Common myeloid progenitor, CD34-positive (primary cell): ENCODE results near the gene TMEM87B.

Source experiments
- CTCF ChIA-PET: fragments of 350-600 bp; sonication (Branson Sonifier 250); formaldehyde crosslinking; loops from one replicate; lab custom pipeline; 2021; ENCODE audit warnings: antibody characterized with exemption; lab: Charles Lee
- POLR2A ChIA-PET: fragments of 350-600 bp; sonication (Branson Sonifier 250); formaldehyde crosslinking; loops from one replicate; lab custom pipeline; 2021; ENCODE audit warnings: antibody characterized with exemption; lab: Charles Lee
- DNase-seq, 3 donors: peaks; one replicate each; pipeline versions ENCODE4 v3.0.0 to v3.0.0-alpha.2; 2013
- H3K27ac ChIP-seq, 2 experiments: 1 replicate in 1 of 2; 2 replicates in 1 of 2; pipeline ENCODE4 v1.7.0; 2013; ENCODE audit warnings: inconsistent platforms in 2 of 2, low read length in 2 of 2, mild to moderate bottlenecking in 2 of 2, low read depth in 1 of 2, moderate library complexity in 1 of 2; ENCODE audit not compliant: severe bottlenecking in 2 of 2, insufficient read depth in 1 of 2, poor library complexity in 1 of 2
- H3K27me3 ChIP-seq, 5 experiments: replicated peaks in 2 of 5; 1 replicate in 3 of 5; 2 replicates in 2 of 5; pipeline versions ENCODE4 v1.6.1 to v1.7.0; 2013; ENCODE audit warnings: low read length in 4 of 5, mild to moderate bottlenecking in 2 of 5, moderate library complexity in 2 of 5, inconsistent platforms in 1 of 5; ENCODE audit not compliant: insufficient read depth in 5 of 5, control insufficient read depth in 4 of 5
- H3K36me3 ChIP-seq, 4 experiments: 1 replicate in 2 of 4; 2 replicates in 2 of 4; pipeline versions ENCODE4 v1.6.1 to v1.7.0; 2013; ENCODE audit warnings: low read length in 3 of 4, control low read depth in 1 of 4, mild to moderate bottlenecking in 1 of 4; ENCODE audit not compliant: control insufficient read depth in 4 of 4, insufficient read depth in 4 of 4
- H3K4me1 ChIP-seq, 4 experiments: 1 replicate in 3 of 4; 2 replicates in 1 of 4; pipeline versions ENCODE4 v1.6.1 to v1.7.1; 2013; ENCODE audit warnings: low read length in 3 of 4, mild to moderate bottlenecking in 3 of 4, control low read depth in 1 of 4, inconsistent platforms in 1 of 4, moderate library complexity in 1 of 4; ENCODE audit not compliant: control insufficient read depth in 4 of 4, insufficient read depth in 4 of 4; ENCODE audit errors: control extremely low read depth in 1 of 4
- H3K4me3 ChIP-seq, 7 experiments: 1 replicate in 4 of 7; 2 replicates in 3 of 7; pipeline versions ENCODE4 v1.5.1 to v1.7.0; 2013; ENCODE audit warnings: mild to moderate bottlenecking in 7 of 7, low read length in 6 of 7, moderate library complexity in 6 of 7, inconsistent platforms in 2 of 7, low read depth in 2 of 7, control low read depth in 1 of 7; ENCODE audit not compliant: insufficient read depth in 4 of 7, control insufficient read depth in 1 of 7; ENCODE audit errors: extremely low read depth in 1 of 7
- H3K9me3 ChIP-seq, 5 experiments: 1 replicate in 4 of 5; 2 replicates in 1 of 5; pipeline versions ENCODE4 v1.6.1 to v1.7.1; 2013; ENCODE audit warnings: low read length in 4 of 5, mild to moderate bottlenecking in 2 of 5, inconsistent platforms in 1 of 5, low read depth in 1 of 5, moderate library complexity in 1 of 5; ENCODE audit not compliant: control insufficient read depth in 4 of 5, insufficient read depth in 2 of 5; ENCODE audit errors: control extremely low read depth in 1 of 5
- WGBS: methylation state at CpG from one replicate; pipeline ENCODE4 v1.1.5; 2013; ENCODE audit not compliant: insufficient coverage; 5-methylcytosine and 5-hydroxymethylcytosine counted together

Gene TMEM87B

GRCh38 chr2:112150851-112151250, 95.8 kb downstream of the TMEM87B start:
- 91% methylated on average over 9 of the region's 11 CpGs for WGBS
- Histone ChIP-seq H3K4me1 (peaks cover 0 to 12% (median 8%) of the 10 kb centered on the region in 4 experiments), H3K9me3 (no peaks in the 10 kb centered on the region), H3K27me3 (no peaks in the 10 kb centered on the region), H3K27ac (no peak overlapping the region), H3K4me3 (no peak overlapping the region), H3K36me3 (no peaks in the 10 kb centered on the region)
- ChIA-PET CTCF (interaction anchor here (1.7 kb wide), 1 partner anchor 31 kb away, joined by 3 read pairs; no protein-coding TSS in a partner anchor), POLR2A (no interaction called here)
- DNase-seq: no peak

GRCh38 chr2:112151271-112151670, 96.2 kb downstream of the TMEM87B start:
- Histone ChIP-seq H3K9me3 (no peaks in the 10 kb centered on the region), H3K4me1 (peaks cover 0 to 15% (median 11%) of the 10 kb centered on the region in 4 experiments), H3K4me3 (no peak overlapping the region), H3K27ac (no peak overlapping the region), H3K27me3 (no peaks in the 10 kb centered on the region), H3K36me3 (no peaks in the 10 kb centered on the region)
- ChIA-PET CTCF (interaction anchor here (1.7 kb wide), 1 partner anchor 31 kb away, joined by 3 read pairs; no protein-coding TSS in a partner anchor), POLR2A (no interaction called here)
- no peak for DNase-seq
- WGBS: 100% methylated on average over 3 of the region's 5 CpGs

- CTCF ChIA-PET: interaction anchor here (1.7 kb wide), 1 partner anchor 30 kb away, joined by 3 read pairs; no protein-coding TSS in a partner anchor
- Histone ChIP-seq H3K36me3 (no peaks in the 10 kb centered on the region), H3K9me3 (no peaks in the 10 kb centered on the region), H3K27ac (no peak overlapping the region), H3K4me1 (peaks cover 0 to 15% (median 13%) of the 10 kb centered on the region in 4 experiments), H3K27me3 (no peaks in the 10 kb centered on the region), H3K4me3 (no peak overlapping the region)
- 96% methylated on average over 17 of the region's 18 CpGs for WGBS
- POLR2A ChIA-PET: no interaction called here
- no peak for DNase-seq
These were observed 96.8 kb downstream of the TMEM87B start for GRCh38 chr2:112151701-112152440.

GRCh38 chr2:112152476-112153178, 97.6 kb downstream of the TMEM87B start:
- WGBS: 97% methylated on average over 7 of the region's 10 CpGs
- Histone ChIP-seq H3K36me3 (no peaks in the 10 kb centered on the region), H3K4me1 (peaks cover 0 to 15% (median 13%) of the 10 kb centered on the region in 4 experiments), H3K27ac (no peak overlapping the region), H3K4me3 (no peak overlapping the region), H3K27me3 (no peaks in the 10 kb centered on the region), H3K9me3 (no peaks in the 10 kb centered on the region)
- CTCF ChIA-PET: no interaction called here
- POLR2A ChIA-PET: no interaction called here
- DNase-seq: no peak

GRCh38 chr2:112153179-112153490, 98.1 kb downstream of the TMEM87B start:
- 98% methylated on average over 12 of the region's 12 CpGs for WGBS
- no peak overlapping the region for H3K4me3 ChIP-seq
- POLR2A ChIA-PET: no interaction called here
- no peaks in the 10 kb centered on the region for H3K9me3 ChIP-seq
- H3K36me3 ChIP-seq: no peaks in the 10 kb centered on the region
- CTCF ChIA-PET: no interaction called here
- no peak for DNase-seq
- H3K27me3 ChIP-seq: no peaks in the 10 kb centered on the region
- peaks cover 0 to 15% (median 13%) of the 10 kb centered on the region in 4 experiments for H3K4me1 ChIP-seq
- H3K27ac ChIP-seq: no peak overlapping the region

GRCh38 chr2:112153501-112153900, 98.4 kb downstream of the TMEM87B start:
- no peaks in the 10 kb centered on the region for H3K27me3 ChIP-seq
- no peaks in the 10 kb centered on the region for H3K36me3 ChIP-seq
- DNase-seq: no peak
- no peaks in the 10 kb centered on the region for H3K9me3 ChIP-seq
- 93% methylated on average over 10 of the region's 10 CpGs for WGBS
- ChIA-PET CTCF (no interaction called here), POLR2A (no interaction called here)
- peaks cover 0 to 15% (median 13%) of the 10 kb centered on the region in 4 experiments for H3K4me1 ChIP-seq
- no peak overlapping the region for H3K27ac ChIP-seq
- H3K4me3 ChIP-seq: no peak overlapping the region
